HAP-1 (cell line): ENCODE measurements around the gene FHIT.
A peak's percentile ranks its signal among the peaks of the same experiment; 100 is the strongest.

Experiments used
- DNase-seq, 2 experiments: peaks; one replicate each; pipeline ENCODE4 v3.0.0-alpha.2; 2016 to 2020; ENCODE audit warnings: low spot score in 2 of 2
- H3K27me3 ChIP-seq: fragments of 250-450 bp; sonication (Bioruptor Pico); 2 replicates; pipeline ENCODE4 v1.5.1; 2020; ENCODE audit warnings: low read depth, mild to moderate bottlenecking, moderate library complexity
- H3K36me3 ChIP-seq: fragments of 250-450 bp; sonication (Bioruptor Pico); replicated peaks from 2 replicates; pipeline ENCODE4 v1.5.1; 2020; ENCODE audit warnings: mild to moderate bottlenecking
- H3K4me1 ChIP-seq: fragments of 250-450 bp; sonication (Bioruptor Pico); 2 replicates; pipeline ENCODE4 v1.5.1; 2020; ENCODE audit warnings: mild to moderate bottlenecking
- H3K4me3 ChIP-seq: fragments of 250-450 bp; sonication (Bioruptor Pico); 2 replicates; pipeline ENCODE4 v1.5.1; 2020; ENCODE audit warnings: mild to moderate bottlenecking, moderate library complexity
- H3K9me3 ChIP-seq: fragments of 250-450 bp; sonication (Bioruptor Pico); 2 replicates; pipeline ENCODE4 v1.5.1; 2020; ENCODE audit warnings: mild to moderate bottlenecking, moderate library complexity
- in situ Hi-C: fragments of 300-500 bp; cut with MboI; formaldehyde crosslinking; loops from 3 replicates; pipeline ENCODE4 v1.14.3; 2020; ENCODE audit warnings: low sequenced_read_pairs, inconsistent platforms, mixed read lengths

FHIT gene

GRCh38 chr3:61146010-61146890 is 105.0 kb downstream of the FHIT start:
- H3K4me3 ChIP-seq = no peak overlapping the region
- peaks cover 7% of the 10 kb centered on the region; the same call in 1 of the 2 replicates for H3K4me1 ChIP-seq
- in situ Hi-C loops = no loop called here
- no peaks in the 10 kb centered on the region for H3K9me3 ChIP-seq
- no peaks in the 10 kb centered on the region for H3K36me3 ChIP-seq
- DNase-seq = no peak
- H3K27me3 ChIP-seq = no peaks in the 10 kb centered on the region

- peak; percentile 4 to 10 for DNase-seq
- Histone ChIP-seq H3K9me3 (no peaks in the 10 kb centered on the region), H3K4me1 (peaks cover 12% of the 10 kb centered on the region), H3K27me3 (no peaks in the 10 kb centered on the region), H3K36me3 (no peaks in the 10 kb centered on the region), H3K4me3 (no peak overlapping the region)
- in situ Hi-C loops = no loop called here
These were observed 109.6 kb downstream of the FHIT start for GRCh38 chr3:61141697-61142096.

- Histone ChIP-seq H3K36me3 (no peaks in the 10 kb centered on the region), H3K27me3 (no peaks in the 10 kb centered on the region), H3K4me3 (no peak overlapping the region), H3K4me1 (peaks cover 12% of the 10 kb centered on the region), H3K9me3 (no peaks in the 10 kb centered on the region)
- in situ Hi-C loops = no loop called here
- DNase-seq = peak; percentile 16 to 89
These were observed 110.0 kb downstream of the FHIT start for GRCh38 chr3:61141227-61141626.

GRCh38 chr3:61139686-61140085 is 111.6 kb downstream of the FHIT start:
- no peak for DNase-seq
- H3K9me3 ChIP-seq = no peaks in the 10 kb centered on the region
- in situ Hi-C loops = no loop called here
- no peaks in the 10 kb centered on the region for H3K36me3 ChIP-seq
- H3K4me1 ChIP-seq = peaks cover 12% of the 10 kb centered on the region
- no peaks in the 10 kb centered on the region for H3K27me3 ChIP-seq
- H3K4me3 ChIP-seq = no peak overlapping the region

GRCh38 chr3:61138401-61138800 is 112.9 kb downstream of the FHIT start:
- Histone ChIP-seq H3K9me3 (no peaks in the 10 kb centered on the region), H3K36me3 (no peaks in the 10 kb centered on the region), H3K4me1 (peaks cover 12% of the 10 kb centered on the region), H3K4me3 (no peak overlapping the region), H3K27me3 (no peaks in the 10 kb centered on the region)
- DNase-seq = no peak
- in situ Hi-C loops = no loop called here

GRCh38 chr3:61136191-61136590 is 115.1 kb downstream of the FHIT start:
- in situ Hi-C loops = no loop called here
- Histone ChIP-seq H3K9me3 (no peaks in the 10 kb centered on the region), H3K36me3 (no peaks in the 10 kb centered on the region), H3K27me3 (no peaks in the 10 kb centered on the region), H3K4me1 (peaks cover 5% of the 10 kb centered on the region), H3K4me3 (no peak overlapping the region)
- DNase-seq = no peak

- no peak overlapping the region for H3K4me3 ChIP-seq
- no peaks in the 10 kb centered on the region for H3K9me3 ChIP-seq
- H3K36me3 ChIP-seq = no peaks in the 10 kb centered on the region
- in situ Hi-C loops = no loop called here
- no peaks in the 10 kb centered on the region for H3K27me3 ChIP-seq
- no peak for DNase-seq
- H3K4me1 ChIP-seq = no peaks in the 10 kb centered on the region
These were observed 116.7 kb downstream of the FHIT start for GRCh38 chr3:61134532-61134931.

- Histone ChIP-seq H3K4me1 (no peaks in the 10 kb centered on the region), H3K9me3 (no peaks in the 10 kb centered on the region), H3K36me3 (no peaks in the 10 kb centered on the region), H3K27me3 (no peaks in the 10 kb centered on the region), H3K4me3 (no peak overlapping the region)
- in situ Hi-C loops = no loop called here
- DNase-seq = no peak
These were observed 119.2 kb downstream of the FHIT start for GRCh38 chr3:61132062-61132461.

GRCh38 chr3:61118830-61119229 is 132.4 kb downstream of the FHIT start:
- in situ Hi-C loops = no loop called here

GRCh38 chr3:61117045-61117898 is 134.0 kb downstream of the FHIT start:
- H3K4me1 ChIP-seq = peaks cover 3% of the 10 kb centered on the region; the same call in 1 of the 2 replicates
- in situ Hi-C loops = no loop called here
- no peak overlapping the region for H3K4me3 ChIP-seq
- no peaks in the 10 kb centered on the region for H3K36me3 ChIP-seq
- no peak for DNase-seq
- no peaks in the 10 kb centered on the region for H3K27me3 ChIP-seq
- peaks cover 2% of the 10 kb centered on the region; the same call in 1 of the 2 replicates for H3K9me3 ChIP-seq

More at GRCh38 chr3:61118830-61119229, 132.4 kb downstream of the FHIT start:
- H3K4me1 ChIP-seq = peaks cover 3% of the 10 kb centered on the region; the same call in 1 of the 2 replicates
- no peak for DNase-seq
- H3K4me3 ChIP-seq = no peak overlapping the region
- no peaks in the 10 kb centered on the region for H3K36me3 ChIP-seq
- peaks cover 2% of the 10 kb centered on the region; the same call in 1 of the 2 replicates for H3K9me3 ChIP-seq
- H3K27me3 ChIP-seq = no peaks in the 10 kb centered on the region

GRCh38 chr3:61114316-61114953 is 136.8 kb downstream of the FHIT start:
- Histone ChIP-seq H3K27me3 (no peaks in the 10 kb centered on the region), H3K36me3 (no peaks in the 10 kb centered on the region), H3K9me3 (no peaks in the 10 kb centered on the region), H3K4me1 (peaks cover 3% of the 10 kb centered on the region; the same call in 1 of the 2 replicates), H3K4me3 (no peak overlapping the region)
- no peak for DNase-seq
- in situ Hi-C loops = no loop called here

- no peaks in the 10 kb centered on the region for H3K27me3 ChIP-seq
- no peak overlapping the region for H3K4me3 ChIP-seq
- in situ Hi-C loops = no loop called here
- no peaks in the 10 kb centered on the region for H3K9me3 ChIP-seq
- no peak for DNase-seq
- no peaks in the 10 kb centered on the region for H3K4me1 ChIP-seq
- H3K36me3 ChIP-seq = no peaks in the 10 kb centered on the region
These were observed 139.4 kb downstream of the FHIT start for GRCh38 chr3:61111825-61112224.

GRCh38 chr3:61110576-61110975 is 140.7 kb downstream of the FHIT start:
- DNase-seq = no peak
- H3K4me3 ChIP-seq = no peak overlapping the region
- H3K9me3 ChIP-seq = no peaks in the 10 kb centered on the region
- no peaks in the 10 kb centered on the region for H3K4me1 ChIP-seq
- H3K36me3 ChIP-seq = no peaks in the 10 kb centered on the region
- in situ Hi-C loops = no loop called here
- no peaks in the 10 kb centered on the region for H3K27me3 ChIP-seq
